Activated T-cell treated with anti-CD3 and anti-CD28 coated beads, Interleukin-2, amount 50 U/mL, for 1 hour (primary cell): Measurements from ENCODE around the gene BTF3L4.

Experiments
- DNase-seq: peaks from one replicate; pipeline ENCODE4 v3.0.0-alpha.2; 2020

BTF3L4 gene

DNA sequence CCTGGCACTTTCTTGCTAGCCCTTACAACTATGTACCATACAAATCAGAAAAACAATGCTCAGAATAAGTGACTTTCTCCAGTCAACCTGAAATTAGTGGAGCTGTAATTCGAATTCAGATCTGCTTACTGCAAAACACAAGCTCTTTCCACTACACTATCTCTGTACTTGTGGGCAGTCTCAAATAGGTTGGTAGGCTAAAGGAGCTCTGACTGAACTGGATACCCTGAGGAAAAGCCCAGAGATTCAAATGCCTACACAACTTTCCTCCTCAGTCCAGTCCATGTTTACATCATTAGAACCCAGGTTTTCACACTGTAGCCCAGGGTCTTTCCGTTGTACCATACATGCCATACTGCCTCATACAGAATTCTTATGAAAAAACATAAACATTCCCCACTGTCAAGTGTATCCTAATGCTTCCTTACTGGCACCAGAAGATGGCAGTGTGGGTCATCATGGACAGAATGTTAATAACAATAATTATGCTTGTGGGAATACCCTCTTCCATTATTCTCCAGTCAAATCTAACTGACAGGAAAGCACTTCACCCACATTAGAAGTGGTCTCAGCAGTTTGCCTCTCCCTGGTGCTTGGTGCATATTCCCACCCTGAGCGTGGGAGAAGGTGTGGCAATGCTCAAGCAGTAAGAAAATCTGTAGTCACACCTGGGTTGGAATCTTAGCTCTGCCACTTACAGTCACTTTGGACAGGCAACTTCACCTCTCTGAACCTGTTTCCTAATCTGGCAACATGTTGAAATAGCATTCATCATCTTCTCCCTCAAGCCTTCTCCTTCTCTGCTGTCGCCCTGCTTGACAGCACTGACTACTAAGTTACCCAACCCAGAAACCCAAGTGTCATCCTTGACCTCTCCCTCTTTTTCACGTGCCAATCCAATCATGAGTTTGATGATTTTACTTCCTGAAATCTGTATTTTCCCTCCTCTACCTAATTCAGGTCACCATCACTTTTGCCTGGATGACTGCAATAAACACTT, 71.4 kb downstream of the BTF3L4 start:
- DNase-seq, result no peak

DNA sequence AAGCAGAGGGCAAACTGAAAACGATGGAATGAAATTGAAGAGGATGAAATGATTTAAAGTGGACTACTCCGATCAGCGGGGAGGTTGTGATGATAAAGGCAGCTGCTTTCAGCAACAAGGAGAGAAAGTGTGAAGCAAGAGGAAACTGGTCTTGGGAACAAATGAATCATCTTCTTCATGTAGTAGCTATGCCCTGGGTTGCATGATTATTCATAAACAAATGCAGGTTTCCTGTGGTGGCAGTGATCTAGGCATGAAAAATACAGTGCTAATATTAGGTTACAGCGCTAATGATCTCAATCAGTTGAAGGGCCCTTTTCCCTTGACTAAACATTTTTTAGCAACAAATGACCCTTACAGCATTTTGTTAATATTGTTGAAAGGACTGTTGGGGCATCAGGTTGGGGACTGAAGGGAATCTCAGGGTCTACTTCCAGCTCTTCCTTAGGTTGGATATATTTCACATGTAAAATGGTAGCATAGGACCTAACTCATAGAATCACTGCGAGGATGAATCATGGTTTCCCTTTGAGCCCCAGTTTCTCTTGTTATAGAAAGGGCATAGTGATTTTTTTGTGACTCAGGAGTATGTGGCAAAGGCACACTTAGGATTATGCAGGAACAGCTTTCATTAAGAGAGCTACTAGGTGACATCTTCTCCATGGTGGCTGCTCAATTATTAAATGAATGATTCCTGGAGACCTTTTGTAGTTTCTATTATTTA, 83.9 kb downstream of the BTF3L4 start:
- DNase-seq, result no peak
